ENCODE results near the gene GLRA3. TPM values are rescaled to one million over a fixed set of nuclear protein-coding genes. Genes with fewer than 3 reads are reported as not detected.

GLRA3 gene
- total and polyA plus RNA-seq, 10 of the 15 experiments (the other 5 are each of a cell fraction or from before 2014, with no cell fraction given), result not detected

DNA sequence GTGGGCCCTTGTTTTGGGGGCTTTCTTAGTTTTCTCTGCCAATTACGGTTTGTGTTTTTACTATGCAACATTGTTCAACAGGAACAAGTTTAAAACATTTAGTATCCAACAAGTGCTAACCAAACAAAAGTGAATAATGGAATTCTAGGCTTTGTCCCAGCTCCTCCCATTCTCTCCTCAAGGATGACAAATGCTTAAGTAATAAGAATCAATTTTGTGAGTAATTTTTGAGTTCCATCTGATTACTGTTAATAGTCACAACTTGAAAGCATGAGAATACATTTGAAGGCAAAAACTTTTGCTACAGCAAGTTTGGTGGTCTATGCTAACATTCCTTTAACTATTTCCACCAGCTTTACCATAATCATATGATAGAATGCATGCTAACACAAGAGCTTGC is 228.7 kb downstream of the GLRA3 start:
- ATAC-seq (no peak), FAIRE-seq (no peak), DNase-seq (ENCODE audit: low read depth, low spot score) (no peak)
- no peak for TF ChIP-seq SUPT20H (IDR thresholded peaks at IDR 0.05; ENCODE audit: borderline replicate concordance, control insufficient read depth, low read depth, low read length)
- no peak for TF ChIP-seq RAD21 (IDR thresholded peaks at IDR 0.05; ENCODE audit: insufficient read depth, low read depth, low read length)
- no peak for TF ChIP-seq ASH2L (IDR thresholded peaks at IDR 0.05; ENCODE audit: borderline replicate concordance, low read depth)
- Histone ChIP-seq H2AFZ (ENCODE audit: control insufficient read depth, low read depth, low read length) (no peak overlapping the region), H3K9me3 (replicated peaks; ENCODE audit: control insufficient read depth, insufficient read depth, low read length) (no peaks in the 10 kb centered on the region), H4K20me1 (ENCODE audit: control insufficient read depth, insufficient read depth) (no peaks in the 10 kb centered on the region), H3K4me1 (ENCODE audit: control insufficient read depth, insufficient read depth, low read length) (no peaks in the 10 kb centered on the region), H3K27ac (ENCODE audit: control insufficient read depth, insufficient read depth) (no peak overlapping the region), H3K27me3 (replicated peaks in 1 of 2; ENCODE audit: control insufficient read depth in 2 of 2, insufficient read depth in 2 of 2, low read length in 1 of 2) (no peaks in the 10 kb centered on the region), H3K4me2 (ENCODE audit: control insufficient read depth, insufficient read depth) (no peak overlapping the region), H3K36me3 (ENCODE audit: control insufficient read depth in 2 of 2, insufficient read depth in 2 of 2, low read length in 1 of 2) (no peaks in the 10 kb centered on the region), H3K4me3 (no peak overlapping the region), H3K79me2 (ENCODE audit: control insufficient read depth, insufficient read depth, low read length) (no peaks in the 10 kb centered on the region), H3K9ac (ENCODE audit: control insufficient read depth, insufficient read depth, low read length) (no peak overlapping the region)
- intact Hi-C loops (cut with micrococcal nuclease; ENCODE audit: unreplicated experiment) (no loop called here), in situ Hi-C loops (cut with MboI) (no loop called here)
- BruUV-seq (replicated peaks), result no TSS peak
- CTCF ChIA-PET, result no interaction called here
- RAD21 ChIA-PET (ENCODE audit: unreplicated experiment), result no interaction called here
- POLR2A ChIA-PET, result no interaction called here
- SMC1A ChIA-PET (ENCODE audit: uncharacterized antibody, unreplicated experiment), result interaction anchor here (0.7 to 1.0 kb wide), 2 partner anchors 12 to 31 kb away, joined by 3 read pairs; no protein-coding TSS in a partner anchor
- 45% methylated on average over 1 of the region's 1 CpG for WGBS (ENCODE audit: insufficient coverage, insufficient replicate concordance, low lambda C conversion rate, missing lambda C conversion rate)

DNA sequence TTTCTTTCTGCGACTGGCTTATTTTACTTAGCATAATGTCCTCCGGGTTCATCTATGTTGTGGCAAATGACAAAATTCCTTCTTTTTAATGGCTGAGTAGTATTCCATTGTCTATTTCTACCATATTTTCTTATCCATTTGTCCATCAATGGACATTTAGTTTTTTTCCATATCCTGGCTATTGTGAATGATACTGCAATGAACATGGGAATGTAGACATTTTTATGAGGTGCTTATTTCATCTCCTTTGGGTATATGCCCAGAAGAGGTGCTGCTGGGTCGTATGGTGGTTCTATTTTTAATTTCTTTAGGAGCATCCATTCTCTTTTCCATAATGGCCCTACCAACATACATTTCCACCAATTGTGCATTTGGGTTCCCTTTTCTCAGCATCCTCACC is 230.2 kb downstream of the GLRA3 start:
- ChIA-PET RAD21 (ENCODE audit: unreplicated experiment) (no interaction called here), CTCF (interaction anchor here (0.9 kb wide), 1 partner anchor 19 kb away, joined by 4 read pairs; no protein-coding TSS in a partner anchor), POLR2A (no interaction called here), SMC1A (ENCODE audit: uncharacterized antibody, unreplicated experiment) (interaction anchor here (1.3 kb wide), 1 partner anchor 52 kb away, joined by 4 read pairs; no protein-coding TSS in a partner anchor)
- H2AFZ ChIP-seq (ENCODE audit: control insufficient read depth, low read depth, low read length), result no peak overlapping the region
- no peak overlapping the region for H3K4me2 ChIP-seq (ENCODE audit: control insufficient read depth, insufficient read depth)
- no peaks in the 10 kb centered on the region for H3K4me1 ChIP-seq (ENCODE audit: control insufficient read depth, insufficient read depth, low read length)
- TF ChIP-seq YBX1 (IDR thresholded peaks at IDR 0.05), result no peak
- TF ChIP-seq, protein P1, sequence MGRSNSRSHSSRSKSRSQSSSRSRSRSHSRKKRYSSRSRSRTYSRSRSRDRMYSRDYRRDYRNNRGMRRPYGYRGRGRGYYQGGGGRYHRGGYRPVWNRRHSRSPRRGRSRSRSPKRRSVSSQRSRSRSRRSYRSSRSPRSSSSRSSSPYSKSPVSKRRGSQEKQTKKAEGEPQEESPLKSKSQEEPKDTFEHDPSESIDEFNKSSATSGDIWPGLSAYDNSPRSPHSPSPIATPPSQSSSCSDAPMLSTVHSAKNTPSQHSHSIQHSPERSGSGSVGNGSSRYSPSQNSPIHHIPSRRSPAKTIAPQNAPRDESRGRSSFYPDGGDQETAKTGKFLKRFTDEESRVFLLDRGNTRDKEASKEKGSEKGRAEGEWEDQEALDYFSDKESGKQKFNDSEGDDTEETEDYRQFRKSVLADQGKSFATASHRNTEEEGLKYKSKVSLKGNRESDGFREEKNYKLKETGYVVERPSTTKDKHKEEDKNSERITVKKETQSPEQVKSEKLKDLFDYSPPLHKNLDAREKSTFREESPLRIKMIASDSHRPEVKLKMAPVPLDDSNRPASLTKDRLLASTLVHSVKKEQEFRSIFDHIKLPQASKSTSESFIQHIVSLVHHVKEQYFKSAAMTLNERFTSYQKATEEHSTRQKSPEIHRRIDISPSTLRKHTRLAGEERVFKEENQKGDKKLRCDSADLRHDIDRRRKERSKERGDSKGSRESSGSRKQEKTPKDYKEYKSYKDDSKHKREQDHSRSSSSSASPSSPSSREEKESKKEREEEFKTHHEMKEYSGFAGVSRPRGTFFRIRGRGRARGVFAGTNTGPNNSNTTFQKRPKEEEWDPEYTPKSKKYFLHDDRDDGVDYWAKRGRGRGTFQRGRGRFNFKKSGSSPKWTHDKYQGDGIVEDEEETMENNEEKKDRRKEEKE (IDR thresholded peaks at IDR 0.05), result no peak
- no peak for TF ChIP-seq RAD51 (IDR thresholded peaks at IDR 0.05)
- no peak for TF ChIP-seq ELK1 (IDR thresholded peaks at IDR 0.05; ENCODE audit: low read depth, low read length)
- no peak for TF ChIP-seq ZZZ3 (IDR thresholded peaks at IDR 0.05; ENCODE audit: control insufficient read depth, insufficient read length, low read depth)
- no peak for TF ChIP-seq POLR2AphosphoS2 (IDR thresholded peaks at IDR 0.05; ENCODE audit: low read depth, low read length)
- TF ChIP-seq POU2F2 (IDR thresholded peaks at IDR 0.05; ENCODE audit: borderline replicate concordance, low read depth, low read length), result no peak
- no peak for ATAC-seq
- H3K4me3 ChIP-seq, result no peak overlapping the region
- H3K79me2 ChIP-seq (ENCODE audit: control insufficient read depth, insufficient read depth, low read length), result no peaks in the 10 kb centered on the region
- H3K9ac ChIP-seq (ENCODE audit: control insufficient read depth, insufficient read depth, low read length), result no peak overlapping the region
- WGBS (ENCODE audit: insufficient coverage, insufficient replicate concordance, low lambda C conversion rate, missing lambda C conversion rate), result 31% methylated on average over 3 of the region's 3 CpGs
- no peaks in the 10 kb centered on the region for H3K27me3 ChIP-seq (replicated peaks in 1 of 2; ENCODE audit: control insufficient read depth in 2 of 2, insufficient read depth in 2 of 2, low read length in 1 of 2)
- DNase-seq (ENCODE audit: low read depth, low spot score), result no peak
- no peaks in the 10 kb centered on the region for H3K36me3 ChIP-seq (ENCODE audit: control insufficient read depth in 2 of 2, insufficient read depth in 2 of 2, low read length in 1 of 2)
- no peak overlapping the region for H3K27ac ChIP-seq (ENCODE audit: control insufficient read depth, insufficient read depth)
- H4K20me1 ChIP-seq (ENCODE audit: control insufficient read depth, insufficient read depth), result no peaks in the 10 kb centered on the region
- no peak for FAIRE-seq
- H3K9me3 ChIP-seq (replicated peaks; ENCODE audit: control insufficient read depth, insufficient read depth, low read length), result no peaks in the 10 kb centered on the region
- intact Hi-C loops (cut with micrococcal nuclease; ENCODE audit: unreplicated experiment) (no loop called here), in situ Hi-C loops (cut with MboI) (no loop called here)
- no TSS peak for BruUV-seq (replicated peaks)
